Endothelial cell of umbilical vein (primary cell): ENCODE data around the gene LMO7. TPM values are rescaled to one million over a fixed set of nuclear protein-coding genes. Genes with fewer than 3 reads are reported as not detected.

Source experiments
- BruUV-seq: library from RNA; stranded (reverse); fragments of 400-500 nt; replicated peaks from 2 replicates; lab custom pipeline; 2021; lab: Mats Ljungman, UMichigan
- CTCF ChIA-PET: fragments of 300-600, 350-600 bp; sonication (Branson Sonifier 250); formaldehyde crosslinking; loops from one replicate; lab custom pipeline; 2021; ENCODE audit warnings: antibody characterized with exemption, inconsistent platforms; lab: Charles Lee
- POLR2A ChIA-PET: fragments of 300-600, 350-600 bp; sonication (Branson Sonifier 250); formaldehyde crosslinking; loops from one replicate; lab custom pipeline; 2021; ENCODE audit warnings: antibody characterized with exemption, inconsistent platforms; lab: Charles Lee
- DNase-seq: peaks from one replicate; pipeline ENCODE4 v3.0.0-alpha.2; 2011; ENCODE audit warnings: low read depth, low spot score
- FAIRE-seq: peaks from 2 replicates; lab custom pipeline; 2011; peaks lifted over from hg19 to GRCh38; lab: Jason Lieb, UNC
- H2AFZ ChIP-seq: 2 replicates; pipeline ENCODE4 v1.6.0; 2012; ENCODE audit warnings: low read depth, low read length, control low read depth, inconsistent platforms
- H3K27ac ChIP-seq: 2 replicates; pipeline ENCODE4 v1.5.1; 2011; ENCODE audit warnings: low read depth, mild to moderate bottlenecking, control low read depth, low read length, moderate library complexity; ENCODE audit not compliant: insufficient read depth
- H3K27me3 ChIP-seq, 2 experiments: 2 replicates each; pipeline versions ENCODE4 v1.6.0 to v1.6.1; 2011; ENCODE audit warnings: low read length in 2 of 2, mixed read lengths in 1 of 2; ENCODE audit not compliant: control insufficient read depth in 2 of 2, insufficient read depth in 2 of 2
- H3K36me3 ChIP-seq, 2 experiments: 2 replicates in 1 of 2; 3 replicates in 1 of 2; pipeline ENCODE4 v1.5.1; 2011; ENCODE audit warnings: low read length in 2 of 2, mild to moderate bottlenecking in 1 of 2, moderate library complexity in 1 of 2; ENCODE audit not compliant: control insufficient read depth in 2 of 2, insufficient read depth in 2 of 2; ENCODE audit errors: extremely low read depth in 1 of 2
- H3K4me1 ChIP-seq: 3 replicates; pipeline ENCODE4 v1.5.1; 2011; ENCODE audit warnings: mild to moderate bottlenecking, low read length; ENCODE audit not compliant: control insufficient read depth, insufficient read depth; ENCODE audit errors: extremely low read depth
- H3K4me2 ChIP-seq: 2 replicates; pipeline ENCODE4 v1.6.1; 2011; ENCODE audit warnings: low read length, control low read depth, mixed read lengths; ENCODE audit not compliant: insufficient read depth
- H3K4me3 ChIP-seq, 3 experiments: fragments of 200-600 bp in 1 of 3; sonication (generic), shearing (Covaris generic) in 1 of 3; replicated peaks in 1 of 3; 2 replicates each; pipeline ENCODE4 v1.5.1; 2011 to 2016; ENCODE audit warnings: control low read depth in 3 of 3, low read length in 3 of 3, mild to moderate bottlenecking in 2 of 3, inconsistent platforms in 1 of 3, low read depth in 1 of 3, moderate library complexity in 1 of 3; ENCODE audit not compliant: insufficient read depth in 1 of 3
- H3K79me2 ChIP-seq: 2 replicates; pipeline ENCODE4 v1.6.0; 2012; ENCODE audit warnings: low read length, inconsistent platforms; ENCODE audit not compliant: control insufficient read depth, insufficient read depth
- H3K9ac ChIP-seq: replicated peaks from 2 replicates; pipeline ENCODE3; 2011; ENCODE audit warnings: low read length, control low read depth; ENCODE audit not compliant: insufficient read depth; ENCODE audit errors: extremely low read depth
- H3K9me1 ChIP-seq: replicated peaks from 3 replicates; pipeline ENCODE4 v1.6.0; 2011; ENCODE audit warnings: mild to moderate bottlenecking, low read length; ENCODE audit not compliant: control insufficient read depth, insufficient read depth; ENCODE audit errors: extremely low read depth
- H3K9me3 ChIP-seq: replicated peaks from 2 replicates; pipeline ENCODE4 v1.5.1; 2012; ENCODE audit warnings: low read length, inconsistent platforms; ENCODE audit not compliant: control insufficient read depth, insufficient read depth
- H4K20me1 ChIP-seq: replicated peaks from 2 replicates; pipeline ENCODE3; 2011; ENCODE audit warnings: mild to moderate bottlenecking, low read length; ENCODE audit not compliant: control insufficient read depth, insufficient read depth; ENCODE audit errors: extremely low read depth
- EZH2 ChIP-seq: IDR thresholded peaks from 2 replicates; pipeline ENCODE4 v1.6.1; 2012; ENCODE audit warnings: borderline replicate concordance, low read depth, mild to moderate bottlenecking, moderate library complexity, low read length, inconsistent platforms; ENCODE audit not compliant: severe bottlenecking
- FOS ChIP-seq: IDR thresholded peaks from 2 replicates; pipeline ENCODE4 v1.6.1; 2011; ENCODE audit warnings: mild to moderate bottlenecking, low read length, moderate library complexity, borderline replicate concordance; ENCODE audit not compliant: insufficient read depth
- GATA2 ChIP-seq: IDR thresholded peaks from 2 replicates; pipeline ENCODE4 v1.7.0; 2011; ENCODE audit warnings: low read depth, mild to moderate bottlenecking, moderate library complexity, mixed read lengths, low read length; ENCODE audit not compliant: insufficient read length, insufficient read depth
- JUN ChIP-seq: IDR thresholded peaks from 2 replicates; pipeline ENCODE4 v1.6.1; 2011; ENCODE audit warnings: borderline replicate concordance, low read depth; ENCODE audit not compliant: insufficient read length, insufficient read depth
- MYC ChIP-seq: IDR thresholded peaks from one replicate; pipeline ENCODE4 v1.6.1; 2011; ENCODE audit warnings: mild to moderate bottlenecking, low read depth, low read length
- POLR2A ChIP-seq: IDR thresholded peaks from 2 replicates; pipeline ENCODE4 v1.6.1; 2012; ENCODE audit warnings: low read depth, mild to moderate bottlenecking, control low read depth, low read length
- POLR2AphosphoS5 ChIP-seq: IDR thresholded peaks from 2 replicates; pipeline ENCODE4 v1.6.1; 2012; ENCODE audit warnings: low read depth, mild to moderate bottlenecking, control low read depth, low read length, moderate library complexity; ENCODE audit not compliant: insufficient read depth
- dilution Hi-C: fragments of 300-500 bp; cut with MboI; formaldehyde crosslinking; loops from one replicate; pipeline ENCODE4 v1.15.0; 2019; ENCODE audit warnings: low sequenced_read_pairs; ENCODE audit not compliant: extremely low pct_ligation_motif_present
- intact Hi-C: fragments of 100-400 bp; cut with micrococcal nuclease; formaldehyde crosslinking; loops from one replicate; pipeline ENCODE4 v1.10.0; 2022
- polyA plus RNA-seq, 4 experiments: library from polyadenylated mRNA; depleted of rRNA in 3 of 4; stranded (reverse) in 3 of 4; unstranded in 1 of 4; fragments of >200 nt; gene quantifications; 2 replicates each; pipeline versions ENCODE4 v1.2.1 to v1.2.3, GENCODE V29; 2011 to 2012; ENCODE audit warnings: missing spikeins in 1 of 4
- total RNA-seq: library from RNA; stranded (reverse); gene quantifications from 2 replicates; pipeline ENCODE4 v1.2.3, GENCODE V29; 2021
- TF ChIP-seq, protein P1 (sequence below), 2 donors: IDR thresholded peaks; 1 replicate in 1 of 2; 2 replicates in 1 of 2; pipeline ENCODE4 v1.5.1; 2011; ENCODE audit warnings: low read length in 2 of 2, mild to moderate bottlenecking in 2 of 2, moderate library complexity in 2 of 2, control low read depth in 1 of 2, inconsistent platforms in 1 of 2, low read depth in 1 of 2; ENCODE audit not compliant: insufficient read depth in 1 of 2; ENCODE audit errors: extremely low read depth in 1 of 2
- TF ChIP-seq, protein P2 (sequence below): IDR thresholded peaks from 2 replicates; pipeline ENCODE4 v1.6.1; 2011; ENCODE audit not compliant: insufficient read depth, insufficient read length

Gene LMO7
- total and polyA plus RNA-seq, 2 donors (not counting 3 experiments of a cell fraction or from before 2014, with no cell fraction given) = 10.5 to 21.1 TPM

DNA sequence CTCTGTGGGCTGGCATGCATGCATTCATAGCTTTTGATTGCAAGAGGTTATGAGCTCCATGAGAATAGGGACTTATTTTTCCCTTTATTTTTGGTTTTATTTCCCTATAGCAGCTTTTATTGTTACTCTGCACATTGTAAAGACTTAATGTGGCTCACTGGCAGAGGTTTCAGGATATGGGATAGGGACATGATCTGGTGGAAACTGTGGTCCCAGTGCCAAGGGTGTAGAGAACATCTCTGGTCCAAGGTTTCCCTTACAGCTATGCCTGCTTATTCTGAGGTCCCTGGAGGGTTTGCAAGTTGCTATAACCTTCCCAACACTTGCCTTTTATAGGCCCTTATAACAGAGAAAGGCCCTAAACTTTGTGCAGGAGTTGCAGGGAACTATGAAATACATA is 33.6 kb downstream of the LMO7 start:
- Histone ChIP-seq H3K9ac (no peak overlapping the region), H4K20me1 (no peaks in the 10 kb centered on the region), H2AFZ (no peak overlapping the region), H3K4me1 (peaks cover 7% of the 10 kb centered on the region), H3K4me3 (no peak overlapping the region), H3K27me3 (no peaks in the 10 kb centered on the region), H3K27ac (no peak overlapping the region), H3K79me2 (peaks cover 5% of the 10 kb centered on the region), H3K9me3 (no peaks in the 10 kb centered on the region), H3K4me2 (no peak overlapping the region), H3K9me1 (no peaks in the 10 kb centered on the region), H3K36me3 (no peaks in the 10 kb centered on the region)
- POLR2A ChIA-PET = no interaction called here
- intact Hi-C loops (loop anchor here (10.0 kb wide), 1 partner anchor 185 kb away; the partner anchor contains the start of gene TBC1D4), dilution Hi-C loops (no loop called here)
- DNase-seq = no peak
- BruUV-seq = no TSS peak
- TF ChIP-seq MYC (no peak), POLR2A (no peak), JUN (no peak), EZH2 (no peak), GATA2 (no peak), FOS (no peak), POLR2AphosphoS5 (no peak)
- TF ChIP-seq, protein P1, sequence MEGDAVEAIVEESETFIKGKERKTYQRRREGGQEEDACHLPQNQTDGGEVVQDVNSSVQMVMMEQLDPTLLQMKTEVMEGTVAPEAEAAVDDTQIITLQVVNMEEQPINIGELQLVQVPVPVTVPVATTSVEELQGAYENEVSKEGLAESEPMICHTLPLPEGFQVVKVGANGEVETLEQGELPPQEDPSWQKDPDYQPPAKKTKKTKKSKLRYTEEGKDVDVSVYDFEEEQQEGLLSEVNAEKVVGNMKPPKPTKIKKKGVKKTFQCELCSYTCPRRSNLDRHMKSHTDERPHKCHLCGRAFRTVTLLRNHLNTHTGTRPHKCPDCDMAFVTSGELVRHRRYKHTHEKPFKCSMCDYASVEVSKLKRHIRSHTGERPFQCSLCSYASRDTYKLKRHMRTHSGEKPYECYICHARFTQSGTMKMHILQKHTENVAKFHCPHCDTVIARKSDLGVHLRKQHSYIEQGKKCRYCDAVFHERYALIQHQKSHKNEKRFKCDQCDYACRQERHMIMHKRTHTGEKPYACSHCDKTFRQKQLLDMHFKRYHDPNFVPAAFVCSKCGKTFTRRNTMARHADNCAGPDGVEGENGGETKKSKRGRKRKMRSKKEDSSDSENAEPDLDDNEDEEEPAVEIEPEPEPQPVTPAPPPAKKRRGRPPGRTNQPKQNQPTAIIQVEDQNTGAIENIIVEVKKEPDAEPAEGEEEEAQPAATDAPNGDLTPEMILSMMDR (IDR thresholded peaks at IDR 0.05; ENCODE audit: extremely low read depth in 1 of 2, insufficient read depth in 1 of 2, low read depth in 1 of 2, low read length in 2 of 2) = no peak
- TF ChIP-seq, protein P2, sequence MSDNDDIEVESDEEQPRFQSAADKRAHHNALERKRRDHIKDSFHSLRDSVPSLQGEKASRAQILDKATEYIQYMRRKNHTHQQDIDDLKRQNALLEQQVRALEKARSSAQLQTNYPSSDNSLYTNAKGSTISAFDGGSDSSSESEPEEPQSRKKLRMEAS = no peak
- CTCF ChIA-PET = interaction anchor here (1.1 kb wide), 1 partner anchor 26 kb away, joined by 3 read pairs; no protein-coding TSS in a partner anchor
- no peak for FAIRE-seq
